GM12891 (cell line): Measurements from ENCODE around the gene UBE2J2.

ENCODE experiments used
- DNase-seq: peaks from one replicate; pipeline ENCODE4 v3.0.0; 2011; ENCODE audit warnings: low spot score; ENCODE audit not compliant: insufficient read length
- FAIRE-seq: peaks from 2 replicates; lab custom pipeline; 2011; peaks lifted over from hg19 to GRCh38; lab: Jason Lieb, UNC
- PAX5 ChIP-seq: IDR thresholded peaks from 2 replicates; pipeline ENCODE4 v1.6.1; 2011; ENCODE audit warnings: low read length, moderate library complexity, mild to moderate bottlenecking; ENCODE audit not compliant: insufficient read depth, severe bottlenecking
- POLR2A ChIP-seq: IDR thresholded peaks from 2 replicates; pipeline ENCODE4 v1.6.1; 2011; ENCODE audit warnings: low read depth, low read length, control low read depth
- POLR2AphosphoS5 ChIP-seq: IDR thresholded peaks from 2 replicates; pipeline ENCODE4 v1.6.1; 2011; ENCODE audit warnings: low read depth, low read length, control low read depth
- POU2F2 ChIP-seq: IDR thresholded peaks from 2 replicates; pipeline ENCODE4 v1.6.1; 2011; ENCODE audit warnings: low read depth, mild to moderate bottlenecking, control low read depth, low read length, moderate library complexity
- SPI1 ChIP-seq: IDR thresholded peaks from 2 replicates; pipeline ENCODE4 v1.6.1; 2011; ENCODE audit warnings: low read depth, low read length, control low read depth
- TAF1 ChIP-seq: IDR thresholded peaks from 2 replicates; pipeline ENCODE4 v1.6.1; 2011; ENCODE audit warnings: low read depth, low read length, control low read depth

Gene UBE2J2

GRCh38 chr1:1290238-1290731 lies 16.6 kb upstream of the UBE2J2 start:
- FAIRE-seq: peak; percentile 86
- TF ChIP-seq SPI1 (no peak), PAX5 (no peak), POU2F2 (no peak), TAF1 (no peak), POLR2AphosphoS5 (no peak), POLR2A (no peak)
- DNase-seq: peak; percentile 89

GRCh38 chr1:1287288-1288110 lies 13.8 kb upstream of the UBE2J2 start:
- DNase-seq (no peak), FAIRE-seq (no peak)
- TF ChIP-seq TAF1: no peak
- TF ChIP-seq SPI1: no peak
- TF ChIP-seq POU2F2: no peak
- no peak for TF ChIP-seq POLR2A
- no peak for TF ChIP-seq PAX5
- no peak for TF ChIP-seq POLR2AphosphoS5

- DNase-seq (no peak), FAIRE-seq (no peak)
- no peak for TF ChIP-seq POU2F2
- TF ChIP-seq SPI1: no peak
- TF ChIP-seq POLR2AphosphoS5: no peak
- no peak for TF ChIP-seq POLR2A
- TF ChIP-seq PAX5: no peak
- TF ChIP-seq TAF1: no peak
Observed at GRCh38 chr1:1286313-1287261, 12.9 kb upstream of the UBE2J2 start.

- DNase-seq (no peak), FAIRE-seq (no peak)
- no peak for TF ChIP-seq PAX5
- TF ChIP-seq POU2F2: no peak
- TF ChIP-seq POLR2AphosphoS5: no peak
- no peak for TF ChIP-seq TAF1
- TF ChIP-seq SPI1: no peak
- no peak for TF ChIP-seq POLR2A
Observed at GRCh38 chr1:1285611-1286311, 12.1 kb upstream of the UBE2J2 start.

GRCh38 chr1:1285102-1285571 lies 11.5 kb upstream of the UBE2J2 start:
- no peak for TF ChIP-seq POU2F2
- TF ChIP-seq POLR2AphosphoS5: no peak
- no peak for TF ChIP-seq POLR2A
- no peak for TF ChIP-seq PAX5
- no peak for TF ChIP-seq SPI1
- no peak for TF ChIP-seq TAF1
- FAIRE-seq (no peak), DNase-seq (no peak)

GRCh38 chr1:1284221-1285101 lies 10.8 kb upstream of the UBE2J2 start:
- no peak for TF ChIP-seq TAF1
- no peak for TF ChIP-seq PAX5
- no peak for TF ChIP-seq POLR2A
- no peak for TF ChIP-seq POU2F2
- no peak for TF ChIP-seq SPI1
- no peak for TF ChIP-seq POLR2AphosphoS5
- no peak for DNase-seq
- FAIRE-seq: no peak

- no peak for DNase-seq
- FAIRE-seq: no peak
- TF ChIP-seq POU2F2: no peak
- TF ChIP-seq TAF1: no peak
- TF ChIP-seq POLR2A: no peak
- peak; percentile 26 for TF ChIP-seq PAX5
Observed at GRCh38 chr1:1283821-1284220, 10.2 kb upstream of the UBE2J2 start.

GRCh38 chr1:1282998-1283397 lies 9.3 kb upstream of the UBE2J2 start:
- FAIRE-seq (no peak), DNase-seq (no peak)
- TF ChIP-seq POLR2A (no peak), PAX5 (no peak), POLR2AphosphoS5 (no peak), TAF1 (no peak), SPI1 (no peak), POU2F2 (no peak)
